HAP-1 (cell line): Measurements from ENCODE around the gene GATD1.

Source experiments
- DNase-seq, 2 experiments: peaks; one replicate each; pipeline ENCODE4 v3.0.0-alpha.2; 2016 to 2020; ENCODE audit warnings: low spot score in 2 of 2
- H3K27me3 ChIP-seq: fragments of 250-450 bp; sonication (Bioruptor Pico); 2 replicates; pipeline ENCODE4 v1.5.1; 2020; ENCODE audit warnings: low read depth, mild to moderate bottlenecking, moderate library complexity
- H3K36me3 ChIP-seq: fragments of 250-450 bp; sonication (Bioruptor Pico); replicated peaks from 2 replicates; pipeline ENCODE4 v1.5.1; 2020; ENCODE audit warnings: mild to moderate bottlenecking
- H3K4me1 ChIP-seq: fragments of 250-450 bp; sonication (Bioruptor Pico); 2 replicates; pipeline ENCODE4 v1.5.1; 2020; ENCODE audit warnings: mild to moderate bottlenecking
- H3K4me3 ChIP-seq: fragments of 250-450 bp; sonication (Bioruptor Pico); 2 replicates; pipeline ENCODE4 v1.5.1; 2020; ENCODE audit warnings: mild to moderate bottlenecking, moderate library complexity
- H3K9me3 ChIP-seq: fragments of 250-450 bp; sonication (Bioruptor Pico); 2 replicates; pipeline ENCODE4 v1.5.1; 2020; ENCODE audit warnings: mild to moderate bottlenecking, moderate library complexity
- in situ Hi-C: fragments of 300-500 bp; cut with MboI; formaldehyde crosslinking; loops from 3 replicates; pipeline ENCODE4 v1.14.3; 2020; ENCODE audit warnings: low sequenced_read_pairs, inconsistent platforms, mixed read lengths

Gene GATD1

GRCh38 chr11:777288-778255, at the start of gene GATD1:
GATD1 (minus strand) TSS chr11:777487; CDS start chr11:777462, 25 bp downstream.
- DNase-seq, result peak; percentile 84 to 95
- Histone ChIP-seq H3K4me1 (peaks cover 11% of the 10 kb centered on the region), H3K36me3 (peaks cover 34% of the 10 kb centered on the region), H3K4me3 (peak within 1 kb of the TSS; percentile 91), H3K9me3 (no peaks in the 10 kb centered on the region), H3K27me3 (no peaks in the 10 kb centered on the region)
- in situ Hi-C loops, result no loop called here

GRCh38 chr11:826836-827145, 49.5 kb upstream of the GATD1 start:
- no peak for DNase-seq
- 0 out of 2 replicates have a peak, but pooled peaks cover 8% of the 10 kb centered on the region for H3K36me3 ChIP-seq
- H3K4me3 ChIP-seq, result peak overlapping the region; percentile 33
- peaks cover 31% of the 10 kb centered on the region for H3K4me1 ChIP-seq
- in situ Hi-C loops, result no loop called here
- no peaks in the 10 kb centered on the region for H3K9me3 ChIP-seq
- no peaks in the 10 kb centered on the region for H3K27me3 ChIP-seq

DNA sequence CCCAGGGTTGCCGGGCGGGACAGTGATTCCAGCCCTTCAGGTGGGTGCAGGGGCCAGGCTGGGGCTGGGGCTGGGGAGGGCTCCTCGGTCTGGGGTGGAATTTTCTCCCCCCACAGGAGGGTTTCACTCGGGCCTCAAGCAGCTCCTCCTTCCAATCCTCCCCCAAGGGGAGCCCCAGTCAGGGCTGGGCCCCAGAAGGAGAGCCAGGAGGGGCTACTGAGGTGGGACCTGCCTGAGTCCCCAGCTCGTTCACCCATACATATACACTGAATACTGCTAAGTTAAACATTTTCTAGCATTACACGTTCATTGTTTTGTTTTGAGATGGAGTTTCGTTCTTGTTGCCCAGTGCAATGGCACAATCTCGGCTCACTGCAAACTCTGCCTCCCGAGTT, 48.9 kb upstream of the GATD1 start:
- H3K27me3 ChIP-seq, result no peaks in the 10 kb centered on the region
- peaks cover 25% of the 10 kb centered on the region for H3K4me1 ChIP-seq
- H3K4me3 ChIP-seq, result no peak overlapping the region
- in situ Hi-C loops, result no loop called here
- no peaks in the 10 kb centered on the region for H3K9me3 ChIP-seq
- no peak for DNase-seq
- H3K36me3 ChIP-seq, result peaks cover 8% of the 10 kb centered on the region; the same call in 1 of the 2 replicates

DNA sequence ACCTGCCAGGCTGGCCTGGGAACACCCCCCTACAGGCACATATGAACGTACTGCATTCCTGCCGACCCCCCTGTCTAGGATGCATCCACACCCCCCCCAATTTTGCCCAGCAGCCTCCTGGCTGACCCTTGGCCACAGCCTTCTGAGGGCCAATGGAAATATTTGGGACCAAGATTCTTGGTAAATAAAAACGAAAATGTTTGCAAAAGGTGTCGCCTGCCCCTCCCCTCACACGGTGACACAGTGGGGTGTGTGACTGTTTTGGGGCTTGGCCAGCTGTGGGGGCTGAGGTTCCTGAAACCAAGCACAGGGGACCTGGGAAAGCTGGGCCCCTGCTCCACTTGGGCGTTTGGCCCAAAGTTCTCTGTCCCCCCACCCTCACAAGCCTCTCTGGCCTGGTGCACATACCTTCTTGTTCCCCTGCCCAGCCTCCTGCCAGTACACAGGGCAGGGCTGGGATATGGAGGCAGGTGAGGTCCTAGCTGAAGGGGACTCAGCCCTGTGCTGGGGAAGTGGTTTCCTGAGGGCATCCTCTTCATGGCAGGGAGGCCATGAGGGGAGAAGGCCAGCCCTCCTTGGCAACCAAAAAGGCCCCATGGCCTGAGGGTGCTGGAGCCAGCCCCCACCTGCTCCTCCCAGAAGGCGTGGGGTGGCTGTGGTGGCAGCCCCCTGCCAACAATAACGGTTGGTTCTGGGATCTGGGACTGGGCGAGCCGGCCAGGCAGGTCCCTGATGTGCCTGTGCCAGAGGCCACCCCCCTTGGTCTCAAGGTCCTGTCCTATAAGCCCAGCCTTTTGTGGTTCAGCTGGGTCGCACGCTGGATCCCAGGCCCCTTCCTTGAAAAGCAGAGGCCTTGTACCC, 48.3 kb upstream of the GATD1 start:
- H3K9me3 ChIP-seq, result no peaks in the 10 kb centered on the region
- H3K4me3 ChIP-seq, result no peak overlapping the region
- DNase-seq, result no peak
- peaks cover 8% of the 10 kb centered on the region; the same call in 1 of the 2 replicates for H3K36me3 ChIP-seq
- no peaks in the 10 kb centered on the region for H3K27me3 ChIP-seq
- in situ Hi-C loops, result no loop called here
- peaks cover 19% of the 10 kb centered on the region for H3K4me1 ChIP-seq

DNA sequence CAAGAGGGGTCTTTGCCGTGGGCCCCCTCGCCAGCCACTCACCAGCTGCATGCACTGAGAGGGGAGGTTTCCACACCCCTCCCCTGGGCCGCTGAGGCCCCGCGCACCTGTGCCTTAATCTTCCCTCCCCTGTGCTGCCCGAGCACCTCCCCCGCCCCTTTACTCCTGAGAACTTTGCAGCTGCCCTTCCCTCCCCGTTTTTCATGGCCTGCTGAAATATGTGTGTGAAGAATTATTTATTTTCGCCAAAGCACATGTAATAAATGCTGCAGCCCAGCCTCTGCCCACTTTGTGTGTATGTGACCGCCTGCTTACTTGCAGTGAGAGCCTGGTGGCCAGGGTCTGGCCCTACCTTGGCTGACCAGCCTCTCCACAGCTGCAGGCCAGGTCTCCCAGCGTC, 47.7 kb upstream of the GATD1 start:
- Histone ChIP-seq H3K4me1 (peaks cover 19% of the 10 kb centered on the region), H3K27me3 (no peaks in the 10 kb centered on the region), H3K4me3 (no peak overlapping the region), H3K9me3 (no peaks in the 10 kb centered on the region), H3K36me3 (peaks cover 8% of the 10 kb centered on the region; the same call in 1 of the 2 replicates)
- in situ Hi-C loops, result no loop called here
- no peak for DNase-seq

GRCh38 chr11:824292-824880, 47.1 kb upstream of the GATD1 start:
- in situ Hi-C loops, result no loop called here
- peaks cover 16% of the 10 kb centered on the region for H3K4me1 ChIP-seq
- H3K27me3 ChIP-seq, result no peaks in the 10 kb centered on the region
- H3K36me3 ChIP-seq, result peaks cover 8% of the 10 kb centered on the region; the same call in 1 of the 2 replicates
- no peak overlapping the region for H3K4me3 ChIP-seq
- no peak for DNase-seq
- H3K9me3 ChIP-seq, result no peaks in the 10 kb centered on the region

GRCh38 chr11:823441-824291, 46.4 kb upstream of the GATD1 start:
- H3K27me3 ChIP-seq, result no peaks in the 10 kb centered on the region
- in situ Hi-C loops, result no loop called here
- peaks cover 20% of the 10 kb centered on the region for H3K4me1 ChIP-seq
- DNase-seq, result no peak
- peaks cover 8% of the 10 kb centered on the region; the same call in 1 of the 2 replicates for H3K36me3 ChIP-seq
- H3K4me3 ChIP-seq, result no peak overlapping the region
- H3K9me3 ChIP-seq, result no peaks in the 10 kb centered on the region

GRCh38 chr11:821512-822371, 44.5 kb upstream of the GATD1 start:
- DNase-seq, result no peak
- Histone ChIP-seq H3K36me3 (peaks cover 8% of the 10 kb centered on the region; the same call in 1 of the 2 replicates), H3K9me3 (no peaks in the 10 kb centered on the region), H3K4me3 (no peak overlapping the region), H3K27me3 (no peaks in the 10 kb centered on the region), H3K4me1 (peaks cover 10% of the 10 kb centered on the region)
- in situ Hi-C loops, result no loop called here

- Histone ChIP-seq H3K4me3 (peak overlapping the region; percentile 56), H3K36me3 (peaks cover 8% of the 10 kb centered on the region; the same call in 1 of the 2 replicates), H3K27me3 (no peaks in the 10 kb centered on the region), H3K9me3 (no peaks in the 10 kb centered on the region), H3K4me1 (peaks cover 6% of the 10 kb centered on the region; the same call in 1 of the 2 replicates)
- in situ Hi-C loops, result no loop called here
- no peak for DNase-seq
Observed at GRCh38 chr11:820655-821511, 43.6 kb upstream of the GATD1 start.

DNA sequence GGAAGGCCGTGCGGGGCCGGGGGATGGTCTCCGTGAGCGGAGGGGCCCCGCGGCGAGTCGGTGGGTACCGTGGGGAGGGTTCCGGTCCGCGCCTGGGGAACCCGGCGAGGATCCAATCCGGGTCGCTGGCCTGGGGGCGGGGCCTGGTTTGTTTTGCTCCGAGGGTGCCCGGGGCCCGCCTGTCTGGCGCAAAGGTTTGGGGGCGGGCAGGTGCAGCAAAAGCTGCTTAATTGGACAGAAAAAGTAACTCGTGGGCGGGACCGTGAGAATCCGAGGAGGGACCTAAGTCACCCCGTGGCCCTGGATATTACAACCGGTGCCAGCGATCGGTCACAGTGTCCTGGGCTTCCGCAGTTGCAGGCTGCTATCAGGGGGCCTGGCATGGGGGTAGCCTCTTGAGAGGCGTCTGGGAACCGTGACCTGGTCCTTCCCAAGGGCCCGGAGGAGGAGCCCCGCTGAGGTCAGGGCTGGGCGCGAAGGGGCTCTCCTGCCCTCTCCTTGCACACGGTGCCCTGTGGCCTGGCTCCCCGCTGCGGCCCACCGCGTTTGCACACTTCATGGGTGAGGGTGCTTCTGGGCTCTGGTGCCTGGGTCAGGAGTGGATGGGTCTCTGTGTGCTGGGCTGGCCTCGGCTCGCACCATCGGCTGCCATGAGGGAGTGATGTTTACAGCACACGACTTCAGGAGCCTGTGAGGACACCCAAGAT, 42.8 kb upstream of the GATD1 start:
- peak overlapping the region; percentile 56 for H3K4me3 ChIP-seq
- DNase-seq, result peak; percentile 86 to 95
- H3K27me3 ChIP-seq, result no peaks in the 10 kb centered on the region
- H3K36me3 ChIP-seq, result peaks cover 4% of the 10 kb centered on the region; the same call in 1 of the 2 replicates
- peaks cover 6% of the 10 kb centered on the region; the same call in 1 of the 2 replicates for H3K4me1 ChIP-seq
- no peaks in the 10 kb centered on the region for H3K9me3 ChIP-seq
- in situ Hi-C loops, result no loop called here
